ENCODE data around the gene PRR20G.

Gene PRR20G

GRCh38 chr3:127287840-127288239 lies at the start of gene PRR20G:
PRR20G (minus strand) TSS chr3:127288046; CDS start chr3:127287365, 681 bp downstream.
- TF ChIP-seq CTCF (IDR thresholded peaks at IDR 0.05; ENCODE audit: low read depth, low read length, poor library complexity, severe bottlenecking) (no peak), EZH2phosphoT487 (IDR thresholded peaks at IDR 0.05; ENCODE audit: borderline replicate concordance, low read length) (no peak)
- no peak within 1 kb of the TSS for H3K4me2 ChIP-seq (ENCODE audit: low read length)
- no peaks in the 10 kb centered on the region for H3K9me2 ChIP-seq (replicated peaks; ENCODE audit: control insufficient read depth, low read length)
- H3K9me3 ChIP-seq (ENCODE audit: control insufficient read depth, insufficient read depth, low read length): no peaks in the 10 kb centered on the region
- no peak within 1 kb of the TSS for H3K4me3 ChIP-seq (ENCODE audit: low read length)
- no peaks in the 10 kb centered on the region for H3K36me3 ChIP-seq (ENCODE audit: control insufficient read depth, low read length)
- H3K4me1 ChIP-seq (ENCODE audit: control insufficient read depth, low read length): no peaks in the 10 kb centered on the region
- no peaks in the 10 kb centered on the region for H4K20me1 ChIP-seq (ENCODE audit: control insufficient read depth, insufficient read depth, low read depth, low read length)
- H3K27me3 ChIP-seq (ENCODE audit: control insufficient read depth, low read length): no peaks in the 10 kb centered on the region
- no peaks in the 10 kb centered on the region for H3F3A ChIP-seq (ENCODE audit: control insufficient read depth, insufficient read depth)
- H3K79me2 ChIP-seq (ENCODE audit: control insufficient read depth, low read length): no peaks in the 10 kb centered on the region
- H3K27ac ChIP-seq (ENCODE audit: low read depth, low read length): no peak within 1 kb of the TSS

GRCh38 chr3:127337001-127337400 lies 49.2 kb upstream of the PRR20G start:
- Histone ChIP-seq H3K4me2 (ENCODE audit: low read length) (no peak overlapping the region), H3F3A (ENCODE audit: control insufficient read depth, insufficient read depth) (no peaks in the 10 kb centered on the region), H3K27ac (ENCODE audit: low read depth, low read length) (no peak overlapping the region), H3K4me1 (ENCODE audit: control insufficient read depth, low read length) (no peaks in the 10 kb centered on the region), H3K27me3 (ENCODE audit: control insufficient read depth, low read length) (no peaks in the 10 kb centered on the region), H3K9me2 (replicated peaks; ENCODE audit: control insufficient read depth, low read length) (no peaks in the 10 kb centered on the region), H4K20me1 (ENCODE audit: control insufficient read depth, insufficient read depth, low read depth, low read length) (no peaks in the 10 kb centered on the region), H3K36me3 (ENCODE audit: control insufficient read depth, low read length) (no peaks in the 10 kb centered on the region), H3K79me2 (ENCODE audit: control insufficient read depth, low read length) (no peaks in the 10 kb centered on the region), H3K9me3 (ENCODE audit: control insufficient read depth, insufficient read depth, low read length) (peaks cover 6% of the 10 kb centered on the region), H3K4me3 (ENCODE audit: low read length) (no peak overlapping the region)
- TF ChIP-seq EZH2phosphoT487 (IDR thresholded peaks at IDR 0.05; ENCODE audit: borderline replicate concordance, low read length): no peak
- no peak for TF ChIP-seq CTCF (IDR thresholded peaks at IDR 0.05; ENCODE audit: low read depth, low read length, poor library complexity, severe bottlenecking)

- Histone ChIP-seq H3K4me3 (ENCODE audit: low read length) (no peak overlapping the region), H3K79me2 (ENCODE audit: control insufficient read depth, low read length) (no peaks in the 10 kb centered on the region), H3K9me2 (replicated peaks; ENCODE audit: control insufficient read depth, low read length) (no peaks in the 10 kb centered on the region), H3K36me3 (ENCODE audit: control insufficient read depth, low read length) (no peaks in the 10 kb centered on the region), H3K4me1 (ENCODE audit: control insufficient read depth, low read length) (no peaks in the 10 kb centered on the region), H3K27me3 (ENCODE audit: control insufficient read depth, low read length) (no peaks in the 10 kb centered on the region), H3K9me3 (ENCODE audit: control insufficient read depth, insufficient read depth, low read length) (peaks cover 6% of the 10 kb centered on the region), H3F3A (ENCODE audit: control insufficient read depth, insufficient read depth) (no peaks in the 10 kb centered on the region), H3K27ac (ENCODE audit: low read depth, low read length) (no peak overlapping the region), H3K4me2 (ENCODE audit: low read length) (no peak overlapping the region), H4K20me1 (ENCODE audit: control insufficient read depth, insufficient read depth, low read depth, low read length) (no peaks in the 10 kb centered on the region)
- TF ChIP-seq CTCF (IDR thresholded peaks at IDR 0.05; ENCODE audit: low read depth, low read length, poor library complexity, severe bottlenecking) (no peak), EZH2phosphoT487 (IDR thresholded peaks at IDR 0.05; ENCODE audit: borderline replicate concordance, low read length) (no peak)
Measured at GRCh38 chr3:127336101-127336500, 48.3 kb upstream of the PRR20G start.
